OCI-LY1 (cell line): ENCODE data around the gene DNMT1.
A peak's percentile ranks its signal among the peaks of the same experiment; 100 is the strongest.

ENCODE experiments used
- H2AFZ ChIP-seq: fragments of 200-600 bp; sonication (generic), shearing (Covaris generic); 2 replicates; pipeline ENCODE4 v1.6.0; 2014; ENCODE audit warnings: antibody characterized with exemption, mild to moderate bottlenecking, low read length
- H3F3A ChIP-seq: fragments of 200-600 bp; sonication (generic), shearing (Covaris generic); 2 replicates; pipeline ENCODE4 v1.6.0; 2014; ENCODE audit warnings: mild to moderate bottlenecking, antibody characterized with exemption, low read length, moderate library complexity; ENCODE audit not compliant: insufficient read depth
- H3K27ac ChIP-seq: fragments of 200-600 bp; sonication (generic); 2 replicates; pipeline ENCODE4 v1.5.1; 2014; ENCODE audit warnings: low read length, mixed run types, mild to moderate bottlenecking, low read depth; ENCODE audit not compliant: poor library complexity, severe bottlenecking
- H3K27me3 ChIP-seq: fragments of 200-600 bp; sonication (generic); 2 replicates; pipeline ENCODE4 v1.6.0; 2014; ENCODE audit warnings: antibody characterized with exemption, mild to moderate bottlenecking, low read length, moderate library complexity; ENCODE audit not compliant: insufficient read depth
- H3K36me3 ChIP-seq: fragments of 200-600 bp; sonication (generic); 2 replicates; pipeline ENCODE4 v1.6.1; 2014; ENCODE audit warnings: mild to moderate bottlenecking, antibody characterized with exemption, low read length, moderate library complexity, mixed read lengths; ENCODE audit not compliant: insufficient read depth
- H3K4me1 ChIP-seq: fragments of 200-600 bp; sonication (generic); 2 replicates; pipeline ENCODE4 v1.5.1; 2014; ENCODE audit warnings: mild to moderate bottlenecking, low read length, moderate library complexity; ENCODE audit not compliant: insufficient read depth, severe bottlenecking
- H3K4me2 ChIP-seq: fragments of 200-600 bp; sonication (generic), shearing (Covaris generic); 2 replicates; pipeline ENCODE4 v1.6.1; 2014; ENCODE audit warnings: low read length
- H3K4me3 ChIP-seq: fragments of 200-600 bp; sonication (generic); 2 replicates; pipeline ENCODE4 v1.5.1; 2014; ENCODE audit warnings: low read length, low read depth, mild to moderate bottlenecking, mixed read lengths; ENCODE audit not compliant: poor library complexity, severe bottlenecking
- H3K79me2 ChIP-seq: fragments of 200-600 bp; shearing (Covaris generic); 2 replicates; pipeline ENCODE4 v1.6.1; 2016; ENCODE audit warnings: mixed run types, low read length, mixed read lengths; ENCODE audit not compliant: insufficient read depth
- H3K9ac ChIP-seq: fragments of 200-600 bp; sonication (generic), shearing (Covaris generic); 2 replicates; pipeline ENCODE4 v1.6.1; 2014; ENCODE audit warnings: mild to moderate bottlenecking, low read length, mixed read lengths
- H3K9me2 ChIP-seq: fragments of 200-600 bp; sonication (generic), shearing (Covaris generic); 2 replicates; pipeline ENCODE4 v1.6.1; 2014; ENCODE audit warnings: low read depth, mild to moderate bottlenecking, low read length, mixed read lengths
- H3K9me3 ChIP-seq: fragments of 200-600 bp; shearing (Covaris generic); 2 replicates; pipeline ENCODE4 v1.6.1; 2014; ENCODE audit warnings: low read length, mixed read lengths
- H4K20me1 ChIP-seq: fragments of 200-600 bp; sonication (generic), shearing (Covaris generic); 2 replicates; pipeline ENCODE4 v1.6.0; 2016; ENCODE audit warnings: mild to moderate bottlenecking, low read length; ENCODE audit not compliant: insufficient read depth
- CTCF ChIP-seq: fragments of 200-600 bp; sonication (generic), shearing (Covaris generic); IDR thresholded peaks from 2 replicates; pipeline ENCODE4 v1.5.1; 2017; ENCODE audit warnings: mild to moderate bottlenecking, antibody characterized with exemption, low read length, moderate library complexity, mixed read lengths
- EZH2 ChIP-seq: fragments of 200-600 bp; sonication (generic), shearing (Covaris generic); IDR thresholded peaks from 2 replicates; pipeline ENCODE4 v1.8.0; 2017; ENCODE audit warnings: borderline replicate concordance, mixed run types, mild to moderate bottlenecking, antibody characterized with exemption, low read length, moderate library complexity, mixed read lengths

Gene DNMT1

GRCh38 chr19:10230173-10230860 lies 35.6 kb upstream of the DNMT1 start:
- Histone ChIP-seq H3K36me3 (peaks cover 38% of the 10 kb centered on the region; the same call in 1 of the 2 replicates), H3K27ac (peak overlapping the region; percentile 98), H2AFZ (no peak overlapping the region), H3K27me3 (no peaks in the 10 kb centered on the region), H3K4me2 (peak overlapping the region; percentile 69), H3F3A (peaks cover 4% of the 10 kb centered on the region; the same call in 1 of the 2 replicates), H4K20me1 (no peaks in the 10 kb centered on the region), H3K4me1 (peaks cover 71% of the 10 kb centered on the region), H3K9me2 (no peaks in the 10 kb centered on the region), H3K4me3 (peak overlapping the region; percentile 96), H3K9ac (peak overlapping the region; percentile 91), H3K9me3 (no peaks in the 10 kb centered on the region), H3K79me2 (peaks cover 54% of the 10 kb centered on the region)
- TF ChIP-seq EZH2 (no peak), CTCF (no peak)

GRCh38 chr19:10228920-10229319 lies 34.2 kb upstream of the DNMT1 start:
- peak overlapping the region; percentile 96 for H3K4me3 ChIP-seq
- H3K9me2 ChIP-seq = no peaks in the 10 kb centered on the region
- peak overlapping the region; percentile 98 for H3K27ac ChIP-seq
- H3K4me1 ChIP-seq = peaks cover 66% of the 10 kb centered on the region
- H3K27me3 ChIP-seq = no peaks in the 10 kb centered on the region
- peak overlapping the region; percentile 69 for H3K4me2 ChIP-seq
- TF ChIP-seq EZH2 (no peak), CTCF (peak; percentile 69)
- H3K79me2 ChIP-seq = peaks cover 54% of the 10 kb centered on the region
- peak overlapping the region; percentile 91 for H3K9ac ChIP-seq
- H3K36me3 ChIP-seq = peaks cover 49% of the 10 kb centered on the region
- no peaks in the 10 kb centered on the region for H4K20me1 ChIP-seq
- no peak overlapping the region for H2AFZ ChIP-seq
- H3F3A ChIP-seq = peaks cover 4% of the 10 kb centered on the region; the same call in 1 of the 2 replicates
- no peaks in the 10 kb centered on the region for H3K9me3 ChIP-seq

GRCh38 chr19:10228393-10228792 lies 33.6 kb upstream of the DNMT1 start:
- Histone ChIP-seq H3K4me1 (peaks cover 70% of the 10 kb centered on the region), H3K79me2 (peaks cover 54% of the 10 kb centered on the region), H3K9ac (peak overlapping the region; percentile 91), H3K27ac (peak overlapping the region; percentile 98), H3K9me3 (no peaks in the 10 kb centered on the region), H3K9me2 (no peaks in the 10 kb centered on the region), H3F3A (peaks cover 4% of the 10 kb centered on the region; the same call in 1 of the 2 replicates), H3K36me3 (peaks cover 54% of the 10 kb centered on the region), H4K20me1 (no peaks in the 10 kb centered on the region), H2AFZ (no peak overlapping the region), H3K27me3 (no peaks in the 10 kb centered on the region), H3K4me3 (peak overlapping the region; percentile 96), H3K4me2 (peak overlapping the region; percentile 69)
- TF ChIP-seq CTCF (no peak), EZH2 (no peak)
